WTC11 (cell line): ENCODE data around the gene FEZF1. TPM values are rescaled to one million over a fixed set of nuclear protein-coding genes. Genes with fewer than 3 reads are reported as not detected.

ENCODE experiments used
- GABPB1 ChIP-seq: sonication (generic); formaldehyde crosslinking; IDR thresholded peaks from 2 replicates; pipeline ENCODE4 v1.8.1; 2023; ENCODE audit warnings: mild to moderate bottlenecking, missing genetic modification reagents
- KAT7 ChIP-seq: sonication (generic); formaldehyde crosslinking; IDR thresholded peaks from 2 replicates; pipeline ENCODE4 v1.8.1; 2023; ENCODE audit warnings: missing genetic modification reagents, mild to moderate bottlenecking, borderline replicate concordance
- MYBL2 ChIP-seq: sonication (generic); formaldehyde crosslinking; IDR thresholded peaks from 2 replicates; pipeline ENCODE4 v1.8.1; 2023; ENCODE audit warnings: mild to moderate bottlenecking, moderate library complexity, missing genetic modification reagents
- NR1H2 ChIP-seq: sonication (generic); formaldehyde crosslinking; IDR thresholded peaks from 2 replicates; pipeline ENCODE4 v1.9.0; 2021; ENCODE audit warnings: mild to moderate bottlenecking, moderate library complexity, missing genetic modification reagents
- NR3C1 ChIP-seq: sonication (generic); formaldehyde crosslinking; conservative IDR thresholded peaks from 2 replicates; pipeline ENCODE4 v1.8.1; 2023; ENCODE audit warnings: low read depth, mild to moderate bottlenecking, missing genetic modification reagents
- RORB ChIP-seq: fragments of 250-450 bp; sonication (Bioruptor Pico); IDR thresholded peaks from 2 replicates; pipeline ENCODE4 v1.9.0; 2021; ENCODE audit warnings: mild to moderate bottlenecking
- SP1 ChIP-seq: sonication (generic); formaldehyde crosslinking; conservative IDR thresholded peaks from 2 replicates; pipeline ENCODE4 v1.8.1; 2022; ENCODE audit warnings: missing genetic modification reagents
- TEAD1 ChIP-seq: sonication (generic); formaldehyde crosslinking; IDR thresholded peaks from 2 replicates; pipeline ENCODE4 v1.8.0; 2022; ENCODE audit warnings: mild to moderate bottlenecking, missing genetic modification reagents
- TEAD4 ChIP-seq: sonication (generic); formaldehyde crosslinking; IDR thresholded peaks from 2 replicates; pipeline ENCODE4 v1.8.0; 2022; ENCODE audit warnings: mild to moderate bottlenecking, missing genetic modification reagents
- TP53 ChIP-seq: sonication (generic); formaldehyde crosslinking; IDR thresholded peaks from 2 replicates; pipeline ENCODE4 v1.8.1; 2023; ENCODE audit warnings: mild to moderate bottlenecking, missing genetic modification reagents
- ZNF396 ChIP-seq: fragments of 250-450 bp; sonication (Bioruptor Pico); IDR thresholded peaks from 2 replicates; pipeline ENCODE4 v1.8.0; 2021; ENCODE audit warnings: mild to moderate bottlenecking, moderate library complexity, borderline replicate concordance
- total RNA-seq: library from RNA; stranded (reverse); gene quantifications from 3 replicates; pipeline ENCODE4 v1.2.3, GENCODE V29; 2021
- TF ChIP-seq, protein P1 (sequence below): sonication (generic); formaldehyde crosslinking; IDR thresholded peaks from 2 replicates; pipeline ENCODE4 v1.8.0; 2022; ENCODE audit warnings: mild to moderate bottlenecking, missing genetic modification reagents
- TF ChIP-seq, protein P2 (sequence below): sonication (generic); formaldehyde crosslinking; IDR thresholded peaks from 2 replicates; pipeline ENCODE4 v1.8.0; 2023; ENCODE audit warnings: missing genetic modification reagents, mild to moderate bottlenecking, borderline replicate concordance
- TF ChIP-seq, protein P3 (sequence below): sonication (generic); formaldehyde crosslinking; IDR thresholded peaks from 2 replicates; pipeline ENCODE4 v1.8.1; 2023; ENCODE audit warnings: mild to moderate bottlenecking, missing genetic modification reagents
- TF ChIP-seq, protein P4 (sequence below): sonication (generic); formaldehyde crosslinking; IDR thresholded peaks from 2 replicates; pipeline ENCODE4 v1.8.1; 2023; ENCODE audit warnings: mild to moderate bottlenecking, missing genetic modification reagents, borderline replicate concordance
- TF ChIP-seq, protein P5 (sequence below): sonication (generic); formaldehyde crosslinking; IDR thresholded peaks from 2 replicates; pipeline ENCODE4 v1.8.1; 2023; ENCODE audit warnings: mild to moderate bottlenecking, missing genetic modification reagents
- TF ChIP-seq, protein P6 (sequence below): fragments of 250-450 bp; sonication (Bioruptor Pico); IDR thresholded peaks from 2 replicates; pipeline ENCODE4 v1.9.0; 2021; ENCODE audit warnings: mild to moderate bottlenecking, borderline replicate concordance
- TF ChIP-seq, protein P7 (sequence below): sonication (generic); formaldehyde crosslinking; IDR thresholded peaks from 2 replicates; pipeline ENCODE4 v1.8.1; 2023; ENCODE audit warnings: mild to moderate bottlenecking, moderate library complexity, missing genetic modification reagents

Gene FEZF1
- total RNA-seq, 1 experiment from 2014 or later, result 20.0 TPM

DNA sequence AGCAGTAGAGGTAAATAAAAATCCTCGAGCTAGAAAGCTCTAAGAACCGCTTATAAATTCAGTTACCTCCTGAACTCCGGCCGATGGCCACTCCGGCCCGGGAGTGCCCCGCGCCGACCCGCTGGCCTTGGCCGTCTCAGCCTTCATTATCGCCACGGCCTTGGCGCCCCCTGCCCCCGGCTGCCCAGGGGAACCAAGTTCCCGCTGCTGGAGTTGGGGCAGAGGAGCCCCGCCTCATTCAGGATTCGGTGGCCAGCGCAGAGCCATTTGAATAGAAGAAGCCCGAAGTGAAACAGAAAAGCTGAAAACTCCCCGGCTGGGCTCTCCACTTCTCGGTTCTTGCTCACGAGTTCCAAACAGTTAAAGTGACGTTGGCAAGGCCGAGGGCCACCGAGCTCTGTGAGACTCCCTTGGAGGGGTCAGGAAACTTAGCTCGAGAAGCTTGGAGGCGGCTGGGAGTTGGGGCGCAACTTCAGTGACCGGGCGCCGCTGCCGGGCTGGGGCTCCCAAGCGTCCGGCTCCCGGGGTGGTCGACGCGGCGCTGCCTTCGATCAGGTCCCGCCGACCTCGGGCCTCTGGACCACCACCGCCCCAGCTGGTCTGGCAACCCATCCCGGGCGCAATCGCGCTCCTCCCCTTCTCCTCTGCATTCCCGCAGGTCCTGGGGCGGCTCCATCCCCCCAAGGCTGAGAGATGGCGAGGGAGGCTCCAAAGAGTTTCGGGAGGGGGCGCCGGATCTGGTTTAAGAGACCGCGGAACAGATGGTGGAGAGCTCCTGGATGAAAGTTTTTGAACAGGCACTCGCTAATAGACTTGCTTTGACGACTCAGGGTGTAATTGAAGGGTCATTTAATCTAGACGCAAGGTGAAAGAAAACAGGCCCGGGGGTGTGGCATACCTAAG lies 5.8 kb upstream of the FEZF1 start (continued):
- TF ChIP-seq GABPB1 (CRISPR knock-in tag), result no peak
- TF ChIP-seq NR1H2 (CRISPR knock-in tag), result no peak
- TF ChIP-seq TP53 (CRISPR knock-in tag), result peak; percentile 75; the same call in 1 of the 2 replicates
- peak; percentile 42; the same call in 1 of the 2 replicates for TF ChIP-seq MYBL2 (CRISPR knock-in tag)
- TF ChIP-seq, protein P1, sequence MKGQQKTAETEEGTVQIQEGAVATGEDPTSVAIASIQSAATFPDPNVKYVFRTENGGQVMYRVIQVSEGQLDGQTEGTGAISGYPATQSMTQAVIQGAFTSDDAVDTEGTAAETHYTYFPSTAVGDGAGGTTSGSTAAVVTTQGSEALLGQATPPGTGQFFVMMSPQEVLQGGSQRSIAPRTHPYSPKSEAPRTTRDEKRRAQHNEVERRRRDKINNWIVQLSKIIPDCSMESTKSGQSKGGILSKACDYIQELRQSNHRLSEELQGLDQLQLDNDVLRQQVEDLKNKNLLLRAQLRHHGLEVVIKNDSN (CRISPR knock-in tag), result peak; percentile 14; the same call in 1 of the 2 replicates
- TF ChIP-seq, protein P2, sequence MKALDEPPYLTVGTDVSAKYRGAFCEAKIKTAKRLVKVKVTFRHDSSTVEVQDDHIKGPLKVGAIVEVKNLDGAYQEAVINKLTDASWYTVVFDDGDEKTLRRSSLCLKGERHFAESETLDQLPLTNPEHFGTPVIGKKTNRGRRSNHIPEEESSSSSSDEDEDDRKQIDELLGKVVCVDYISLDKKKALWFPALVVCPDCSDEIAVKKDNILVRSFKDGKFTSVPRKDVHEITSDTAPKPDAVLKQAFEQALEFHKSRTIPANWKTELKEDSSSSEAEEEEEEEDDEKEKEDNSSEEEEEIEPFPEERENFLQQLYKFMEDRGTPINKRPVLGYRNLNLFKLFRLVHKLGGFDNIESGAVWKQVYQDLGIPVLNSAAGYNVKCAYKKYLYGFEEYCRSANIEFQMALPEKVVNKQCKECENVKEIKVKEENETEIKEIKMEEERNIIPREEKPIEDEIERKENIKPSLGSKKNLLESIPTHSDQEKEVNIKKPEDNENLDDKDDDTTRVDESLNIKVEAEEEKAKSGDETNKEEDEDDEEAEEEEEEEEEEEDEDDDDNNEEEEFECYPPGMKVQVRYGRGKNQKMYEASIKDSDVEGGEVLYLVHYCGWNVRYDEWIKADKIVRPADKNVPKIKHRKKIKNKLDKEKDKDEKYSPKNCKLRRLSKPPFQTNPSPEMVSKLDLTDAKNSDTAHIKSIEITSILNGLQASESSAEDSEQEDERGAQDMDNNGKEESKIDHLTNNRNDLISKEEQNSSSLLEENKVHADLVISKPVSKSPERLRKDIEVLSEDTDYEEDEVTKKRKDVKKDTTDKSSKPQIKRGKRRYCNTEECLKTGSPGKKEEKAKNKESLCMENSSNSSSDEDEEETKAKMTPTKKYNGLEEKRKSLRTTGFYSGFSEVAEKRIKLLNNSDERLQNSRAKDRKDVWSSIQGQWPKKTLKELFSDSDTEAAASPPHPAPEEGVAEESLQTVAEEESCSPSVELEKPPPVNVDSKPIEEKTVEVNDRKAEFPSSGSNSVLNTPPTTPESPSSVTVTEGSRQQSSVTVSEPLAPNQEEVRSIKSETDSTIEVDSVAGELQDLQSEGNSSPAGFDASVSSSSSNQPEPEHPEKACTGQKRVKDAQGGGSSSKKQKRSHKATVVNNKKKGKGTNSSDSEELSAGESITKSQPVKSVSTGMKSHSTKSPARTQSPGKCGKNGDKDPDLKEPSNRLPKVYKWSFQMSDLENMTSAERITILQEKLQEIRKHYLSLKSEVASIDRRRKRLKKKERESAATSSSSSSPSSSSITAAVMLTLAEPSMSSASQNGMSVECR (CRISPR knock-in tag), result 0 out of 2 replicates have a peak, but pooled peaks have one; percentile 46
- TF ChIP-seq, protein P3, sequence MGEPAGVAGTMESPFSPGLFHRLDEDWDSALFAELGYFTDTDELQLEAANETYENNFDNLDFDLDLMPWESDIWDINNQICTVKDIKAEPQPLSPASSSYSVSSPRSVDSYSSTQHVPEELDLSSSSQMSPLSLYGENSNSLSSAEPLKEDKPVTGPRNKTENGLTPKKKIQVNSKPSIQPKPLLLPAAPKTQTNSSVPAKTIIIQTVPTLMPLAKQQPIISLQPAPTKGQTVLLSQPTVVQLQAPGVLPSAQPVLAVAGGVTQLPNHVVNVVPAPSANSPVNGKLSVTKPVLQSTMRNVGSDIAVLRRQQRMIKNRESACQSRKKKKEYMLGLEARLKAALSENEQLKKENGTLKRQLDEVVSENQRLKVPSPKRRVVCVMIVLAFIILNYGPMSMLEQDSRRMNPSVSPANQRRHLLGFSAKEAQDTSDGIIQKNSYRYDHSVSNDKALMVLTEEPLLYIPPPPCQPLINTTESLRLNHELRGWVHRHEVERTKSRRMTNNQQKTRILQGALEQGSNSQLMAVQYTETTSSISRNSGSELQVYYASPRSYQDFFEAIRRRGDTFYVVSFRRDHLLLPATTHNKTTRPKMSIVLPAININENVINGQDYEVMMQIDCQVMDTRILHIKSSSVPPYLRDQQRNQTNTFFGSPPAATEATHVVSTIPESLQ, result no peak
- TF ChIP-seq ZNF396 (CRISPR knock-in tag), result no peak
- peak; percentile 94 for TF ChIP-seq KAT7 (CRISPR knock-in tag)
- TF ChIP-seq, protein P4, sequence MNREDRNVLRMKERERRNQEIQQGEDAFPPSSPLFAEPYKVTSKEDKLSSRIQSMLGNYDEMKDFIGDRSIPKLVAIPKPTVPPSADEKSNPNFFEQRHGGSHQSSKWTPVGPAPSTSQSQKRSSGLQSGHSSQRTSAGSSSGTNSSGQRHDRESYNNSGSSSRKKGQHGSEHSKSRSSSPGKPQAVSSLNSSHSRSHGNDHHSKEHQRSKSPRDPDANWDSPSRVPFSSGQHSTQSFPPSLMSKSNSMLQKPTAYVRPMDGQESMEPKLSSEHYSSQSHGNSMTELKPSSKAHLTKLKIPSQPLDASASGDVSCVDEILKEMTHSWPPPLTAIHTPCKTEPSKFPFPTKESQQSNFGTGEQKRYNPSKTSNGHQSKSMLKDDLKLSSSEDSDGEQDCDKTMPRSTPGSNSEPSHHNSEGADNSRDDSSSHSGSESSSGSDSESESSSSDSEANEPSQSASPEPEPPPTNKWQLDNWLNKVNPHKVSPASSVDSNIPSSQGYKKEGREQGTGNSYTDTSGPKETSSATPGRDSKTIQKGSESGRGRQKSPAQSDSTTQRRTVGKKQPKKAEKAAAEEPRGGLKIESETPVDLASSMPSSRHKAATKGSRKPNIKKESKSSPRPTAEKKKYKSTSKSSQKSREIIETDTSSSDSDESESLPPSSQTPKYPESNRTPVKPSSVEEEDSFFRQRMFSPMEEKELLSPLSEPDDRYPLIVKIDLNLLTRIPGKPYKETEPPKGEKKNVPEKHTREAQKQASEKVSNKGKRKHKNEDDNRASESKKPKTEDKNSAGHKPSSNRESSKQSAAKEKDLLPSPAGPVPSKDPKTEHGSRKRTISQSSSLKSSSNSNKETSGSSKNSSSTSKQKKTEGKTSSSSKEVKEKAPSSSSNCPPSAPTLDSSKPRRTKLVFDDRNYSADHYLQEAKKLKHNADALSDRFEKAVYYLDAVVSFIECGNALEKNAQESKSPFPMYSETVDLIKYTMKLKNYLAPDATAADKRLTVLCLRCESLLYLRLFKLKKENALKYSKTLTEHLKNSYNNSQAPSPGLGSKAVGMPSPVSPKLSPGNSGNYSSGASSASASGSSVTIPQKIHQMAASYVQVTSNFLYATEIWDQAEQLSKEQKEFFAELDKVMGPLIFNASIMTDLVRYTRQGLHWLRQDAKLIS (CRISPR knock-in tag), result 0 out of 2 replicates have a peak, but pooled peaks have one; percentile 8
- TF ChIP-seq TEAD1 (CRISPR knock-in tag), result peak; percentile 16; the same call in 1 of the 2 replicates
- TF ChIP-seq, protein P5, sequence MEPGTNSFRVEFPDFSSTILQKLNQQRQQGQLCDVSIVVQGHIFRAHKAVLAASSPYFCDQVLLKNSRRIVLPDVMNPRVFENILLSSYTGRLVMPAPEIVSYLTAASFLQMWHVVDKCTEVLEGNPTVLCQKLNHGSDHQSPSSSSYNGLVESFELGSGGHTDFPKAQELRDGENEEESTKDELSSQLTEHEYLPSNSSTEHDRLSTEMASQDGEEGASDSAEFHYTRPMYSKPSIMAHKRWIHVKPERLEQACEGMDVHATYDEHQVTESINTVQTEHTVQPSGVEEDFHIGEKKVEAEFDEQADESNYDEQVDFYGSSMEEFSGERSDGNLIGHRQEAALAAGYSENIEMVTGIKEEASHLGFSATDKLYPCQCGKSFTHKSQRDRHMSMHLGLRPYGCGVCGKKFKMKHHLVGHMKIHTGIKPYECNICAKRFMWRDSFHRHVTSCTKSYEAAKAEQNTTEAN (CRISPR knock-in tag), result peak; percentile 6; the same call in 1 of the 2 replicates
- TF ChIP-seq, protein P6, sequence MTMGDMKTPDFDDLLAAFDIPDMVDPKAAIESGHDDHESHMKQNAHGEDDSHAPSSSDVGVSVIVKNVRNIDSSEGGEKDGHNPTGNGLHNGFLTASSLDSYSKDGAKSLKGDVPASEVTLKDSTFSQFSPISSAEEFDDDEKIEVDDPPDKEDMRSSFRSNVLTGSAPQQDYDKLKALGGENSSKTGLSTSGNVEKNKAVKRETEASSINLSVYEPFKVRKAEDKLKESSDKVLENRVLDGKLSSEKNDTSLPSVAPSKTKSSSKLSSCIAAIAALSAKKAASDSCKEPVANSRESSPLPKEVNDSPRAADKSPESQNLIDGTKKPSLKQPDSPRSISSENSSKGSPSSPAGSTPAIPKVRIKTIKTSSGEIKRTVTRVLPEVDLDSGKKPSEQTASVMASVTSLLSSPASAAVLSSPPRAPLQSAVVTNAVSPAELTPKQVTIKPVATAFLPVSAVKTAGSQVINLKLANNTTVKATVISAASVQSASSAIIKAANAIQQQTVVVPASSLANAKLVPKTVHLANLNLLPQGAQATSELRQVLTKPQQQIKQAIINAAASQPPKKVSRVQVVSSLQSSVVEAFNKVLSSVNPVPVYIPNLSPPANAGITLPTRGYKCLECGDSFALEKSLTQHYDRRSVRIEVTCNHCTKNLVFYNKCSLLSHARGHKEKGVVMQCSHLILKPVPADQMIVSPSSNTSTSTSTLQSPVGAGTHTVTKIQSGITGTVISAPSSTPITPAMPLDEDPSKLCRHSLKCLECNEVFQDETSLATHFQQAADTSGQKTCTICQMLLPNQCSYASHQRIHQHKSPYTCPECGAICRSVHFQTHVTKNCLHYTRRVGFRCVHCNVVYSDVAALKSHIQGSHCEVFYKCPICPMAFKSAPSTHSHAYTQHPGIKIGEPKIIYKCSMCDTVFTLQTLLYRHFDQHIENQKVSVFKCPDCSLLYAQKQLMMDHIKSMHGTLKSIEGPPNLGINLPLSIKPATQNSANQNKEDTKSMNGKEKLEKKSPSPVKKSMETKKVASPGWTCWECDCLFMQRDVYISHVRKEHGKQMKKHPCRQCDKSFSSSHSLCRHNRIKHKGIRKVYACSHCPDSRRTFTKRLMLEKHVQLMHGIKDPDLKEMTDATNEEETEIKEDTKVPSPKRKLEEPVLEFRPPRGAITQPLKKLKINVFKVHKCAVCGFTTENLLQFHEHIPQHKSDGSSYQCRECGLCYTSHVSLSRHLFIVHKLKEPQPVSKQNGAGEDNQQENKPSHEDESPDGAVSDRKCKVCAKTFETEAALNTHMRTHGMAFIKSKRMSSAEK (CRISPR knock-in tag), result no peak
- no peak for TF ChIP-seq TEAD4 (CRISPR knock-in tag)
- no peak for TF ChIP-seq NR3C1 (CRISPR knock-in tag)
- TF ChIP-seq, protein P7, sequence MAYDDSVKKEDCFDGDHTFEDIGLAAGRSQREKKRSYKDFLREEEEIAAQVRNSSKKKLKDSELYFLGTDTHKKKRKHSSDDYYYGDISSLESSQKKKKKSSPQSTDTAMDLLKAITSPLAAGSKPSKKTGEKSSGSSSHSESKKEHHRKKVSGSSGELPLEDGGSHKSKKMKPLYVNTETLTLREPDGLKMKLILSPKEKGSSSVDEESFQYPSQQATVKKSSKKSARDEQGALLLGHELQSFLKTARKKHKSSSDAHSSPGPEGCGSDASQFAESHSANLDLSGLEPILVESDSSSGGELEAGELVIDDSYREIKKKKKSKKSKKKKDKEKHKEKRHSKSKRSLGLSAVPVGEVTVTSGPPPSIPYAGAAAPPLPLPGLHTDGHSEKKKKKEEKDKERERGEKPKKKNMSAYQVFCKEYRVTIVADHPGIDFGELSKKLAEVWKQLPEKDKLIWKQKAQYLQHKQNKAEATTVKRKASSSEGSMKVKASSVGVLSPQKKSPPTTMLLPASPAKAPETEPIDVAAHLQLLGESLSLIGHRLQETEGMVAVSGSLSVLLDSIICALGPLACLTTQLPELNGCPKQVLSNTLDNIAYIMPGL, result peak; percentile 76; the same call in 1 of the 2 replicates
- TF ChIP-seq RORB, result no peak
- TF ChIP-seq SP1, result peak; percentile 61; the same call in 1 of the 2 replicates
